Body of pancreas (tissue), 4 donors: ENCODE results near the gene C1orf35.

ENCODE experiments used
- POLR2A ChIP-seq, 3 donors: fragments of 450-650 bp; IDR thresholded peaks; one replicate each; pipeline ENCODE4 v1.6.1; 2016; ENCODE audit warnings: antibody characterized with exemption in 3 of 3, mild to moderate bottlenecking in 2 of 3
- TF ChIP-seq, protein P1 (sequence below), 7 experiments: fragments of 450-650 bp in 4 of 7; fragments of 200-600 bp in 3 of 7; sonication (generic) in 3 of 7; IDR thresholded peaks; one replicate each; pipeline ENCODE4 v1.5.1; 2016 to 2019; ENCODE audit warnings: antibody characterized with exemption in 7 of 7

- TF ChIP-seq, protein P1, sequence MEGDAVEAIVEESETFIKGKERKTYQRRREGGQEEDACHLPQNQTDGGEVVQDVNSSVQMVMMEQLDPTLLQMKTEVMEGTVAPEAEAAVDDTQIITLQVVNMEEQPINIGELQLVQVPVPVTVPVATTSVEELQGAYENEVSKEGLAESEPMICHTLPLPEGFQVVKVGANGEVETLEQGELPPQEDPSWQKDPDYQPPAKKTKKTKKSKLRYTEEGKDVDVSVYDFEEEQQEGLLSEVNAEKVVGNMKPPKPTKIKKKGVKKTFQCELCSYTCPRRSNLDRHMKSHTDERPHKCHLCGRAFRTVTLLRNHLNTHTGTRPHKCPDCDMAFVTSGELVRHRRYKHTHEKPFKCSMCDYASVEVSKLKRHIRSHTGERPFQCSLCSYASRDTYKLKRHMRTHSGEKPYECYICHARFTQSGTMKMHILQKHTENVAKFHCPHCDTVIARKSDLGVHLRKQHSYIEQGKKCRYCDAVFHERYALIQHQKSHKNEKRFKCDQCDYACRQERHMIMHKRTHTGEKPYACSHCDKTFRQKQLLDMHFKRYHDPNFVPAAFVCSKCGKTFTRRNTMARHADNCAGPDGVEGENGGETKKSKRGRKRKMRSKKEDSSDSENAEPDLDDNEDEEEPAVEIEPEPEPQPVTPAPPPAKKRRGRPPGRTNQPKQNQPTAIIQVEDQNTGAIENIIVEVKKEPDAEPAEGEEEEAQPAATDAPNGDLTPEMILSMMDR (IDR thresholded peaks at IDR 0.05): no peak
- TF ChIP-seq POLR2A (IDR thresholded peaks at IDR 0.05): no peak
These were observed 14.9 kb upstream of the C1orf35 start for GRCh38 chr1:228118040-228118439.
